ENCODE results near the gene FXYD4.

FXYD4 gene

DNA sequence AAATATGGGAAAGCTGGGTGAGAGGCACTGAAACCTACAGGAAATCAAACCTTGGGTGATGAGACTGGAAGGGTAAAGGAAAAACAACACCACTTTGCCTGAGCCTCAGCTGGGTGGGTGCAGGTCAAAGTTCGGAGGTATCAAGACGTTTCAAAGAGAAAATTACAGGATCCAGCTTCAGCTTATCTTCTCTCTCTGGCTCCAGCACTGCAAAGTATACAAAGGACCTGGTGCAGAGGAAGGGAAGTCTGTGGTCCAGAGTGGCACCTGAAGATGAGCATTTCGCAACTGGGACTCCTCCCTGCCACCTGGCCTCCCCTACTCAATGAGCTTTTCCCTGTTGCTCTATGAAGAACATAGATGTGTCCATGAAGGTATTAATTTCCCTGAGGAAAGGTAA is 6.4 kb upstream of the FXYD4 start:
- H3K4me3 ChIP-seq (ENCODE audit: insufficient read depth in 1 of 2, low read depth in 1 of 2, low read length in 2 of 2) = no peak overlapping the region
- H3K4me2 ChIP-seq (ENCODE audit: low read length, poor library complexity, severe bottlenecking) = no peak overlapping the region
- no peak overlapping the region for H2BK5ac ChIP-seq (ENCODE audit: low read depth, low read length, poor library complexity, severe bottlenecking)
- no peak overlapping the region for H3K4ac ChIP-seq (ENCODE audit: low read depth in 1 of 2, low read length in 2 of 2)
- H2BK120ac ChIP-seq (ENCODE audit: low read depth, low read length) = no peak overlapping the region
- no peak overlapping the region for H4K91ac ChIP-seq (ENCODE audit: low read length)
- peaks cover 0 to 10% of the 10 kb centered on the region in 2 experiments for H3K27me3 ChIP-seq (ENCODE audit: control insufficient read depth in 1 of 2, insufficient read depth in 1 of 2, low read length in 2 of 2)
- no peak overlapping the region for H3K23ac ChIP-seq (ENCODE audit: low read length in 2 of 2)
- no peak for DNase-seq
- no peak overlapping the region for H3K18ac ChIP-seq (ENCODE audit: low read depth in 1 of 2, low read length in 2 of 2)
- H3K79me1 ChIP-seq (replicated peaks; ENCODE audit: low read length, poor library complexity, severe bottlenecking) = no peaks in the 10 kb centered on the region
- no CpG with 5 or more reads among the region's 3 CpGs for WGBS
- H2BK12ac ChIP-seq (ENCODE audit: low read length in 2 of 2) = no peak overlapping the region
- H3K36me3 ChIP-seq (ENCODE audit: control insufficient read depth in 1 of 2, insufficient read depth in 2 of 2, low read depth in 1 of 2, low read length in 2 of 2) = no peaks in the 10 kb centered on the region
- H3K27ac ChIP-seq (ENCODE audit: low read length, poor library complexity, severe bottlenecking) = no peak overlapping the region
- H2AFZ ChIP-seq (ENCODE audit: low read depth, low read length) = no peak overlapping the region
- no peak overlapping the region for H2AK5ac ChIP-seq (ENCODE audit: low read length, severe bottlenecking)
- H3K14ac ChIP-seq (ENCODE audit: low read length in 2 of 2) = no peak overlapping the region
- H4K8ac ChIP-seq (ENCODE audit: low read length) = no peak overlapping the region
- no peak overlapping the region for H2BK15ac ChIP-seq (ENCODE audit: low read depth, poor library complexity, severe bottlenecking)
- no peak overlapping the region for H3K9ac ChIP-seq (ENCODE audit: low read length)
- no peaks in the 10 kb centered on the region for H3K9me3 ChIP-seq (ENCODE audit: control insufficient read depth, low read length)
- H3K4me1 ChIP-seq (ENCODE audit: control insufficient read depth, insufficient read depth, low read depth, low read length) = peaks cover 11% of the 10 kb centered on the region

GRCh38 chr10:43369921-43370320 is 1.5 kb upstream of the FXYD4 start:
- no peaks in the 10 kb centered on the region for H3K9me3 ChIP-seq (ENCODE audit: control insufficient read depth, low read length)
- H3K4ac ChIP-seq (ENCODE audit: low read depth in 1 of 2, low read length in 2 of 2) = no peak overlapping the region
- H3K4me2 ChIP-seq (ENCODE audit: low read length, poor library complexity, severe bottlenecking) = no peak overlapping the region
- H4K8ac ChIP-seq (ENCODE audit: low read length) = no peak overlapping the region
- H3K9ac ChIP-seq (ENCODE audit: low read length) = no peak overlapping the region
- H3K36me3 ChIP-seq (ENCODE audit: control insufficient read depth in 1 of 2, insufficient read depth in 2 of 2, low read depth in 1 of 2, low read length in 2 of 2) = no peaks in the 10 kb centered on the region
- no peak overlapping the region for H2AK5ac ChIP-seq (ENCODE audit: low read length, severe bottlenecking)
- no peak overlapping the region for H2BK15ac ChIP-seq (ENCODE audit: low read depth, poor library complexity, severe bottlenecking)
- no peak overlapping the region for H2BK12ac ChIP-seq (ENCODE audit: low read length in 2 of 2)
- no peaks in the 10 kb centered on the region for H3K79me1 ChIP-seq (replicated peaks; ENCODE audit: low read length, poor library complexity, severe bottlenecking)
- H3K4me1 ChIP-seq (ENCODE audit: control insufficient read depth, insufficient read depth, low read depth, low read length) = no peaks in the 10 kb centered on the region
- no peak overlapping the region for H3K27ac ChIP-seq (ENCODE audit: low read length, poor library complexity, severe bottlenecking)
- H3K4me3 ChIP-seq (ENCODE audit: insufficient read depth in 1 of 2, low read depth in 1 of 2, low read length in 2 of 2) = no peak overlapping the region
- no peak for DNase-seq
- no peak overlapping the region for H3K14ac ChIP-seq (ENCODE audit: low read length in 2 of 2)
- H2AFZ ChIP-seq (ENCODE audit: low read depth, low read length) = no peak overlapping the region
- no peak overlapping the region for H3K23ac ChIP-seq (ENCODE audit: low read length in 2 of 2)
- H2BK120ac ChIP-seq (ENCODE audit: low read depth, low read length) = no peak overlapping the region
- no peak overlapping the region for H3K18ac ChIP-seq (ENCODE audit: low read depth in 1 of 2, low read length in 2 of 2)
- no peak overlapping the region for H2BK5ac ChIP-seq (ENCODE audit: low read depth, low read length, poor library complexity, severe bottlenecking)
- WGBS = 96% methylated on average over 4 of the region's 4 CpGs
- H4K91ac ChIP-seq (ENCODE audit: low read length) = no peak overlapping the region
- peaks cover 0 to 3% of the 10 kb centered on the region in 2 experiments for H3K27me3 ChIP-seq (ENCODE audit: control insufficient read depth in 1 of 2, insufficient read depth in 1 of 2, low read length in 2 of 2)

- Histone ChIP-seq H2BK5ac (ENCODE audit: low read depth, low read length, poor library complexity, severe bottlenecking) (no peak overlapping the region), H3K79me1 (replicated peaks; ENCODE audit: low read length, poor library complexity, severe bottlenecking) (no peaks in the 10 kb centered on the region), H3K27me3 (ENCODE audit: control insufficient read depth in 1 of 2, insufficient read depth in 1 of 2, low read length in 2 of 2) (peaks cover 0 to 5% of the 10 kb centered on the region in 2 experiments), H3K4ac (ENCODE audit: low read depth in 1 of 2, low read length in 2 of 2) (no peak overlapping the region), H3K14ac (ENCODE audit: low read length in 2 of 2) (no peak overlapping the region), H2BK15ac (ENCODE audit: low read depth, poor library complexity, severe bottlenecking) (no peak overlapping the region), H3K4me2 (ENCODE audit: low read length, poor library complexity, severe bottlenecking) (no peak overlapping the region), H2BK12ac (ENCODE audit: low read length in 2 of 2) (no peak overlapping the region), H3K23ac (ENCODE audit: low read length in 2 of 2) (no peak overlapping the region), H3K27ac (ENCODE audit: low read length, poor library complexity, severe bottlenecking) (no peak overlapping the region), H2AFZ (ENCODE audit: low read depth, low read length) (no peak overlapping the region), H3K4me3 (ENCODE audit: insufficient read depth in 1 of 2, low read depth in 1 of 2, low read length in 2 of 2) (no peak overlapping the region), H2AK5ac (ENCODE audit: low read length, severe bottlenecking) (no peak overlapping the region), H4K8ac (ENCODE audit: low read length) (no peak overlapping the region), H3K4me1 (ENCODE audit: control insufficient read depth, insufficient read depth, low read depth, low read length) (no peaks in the 10 kb centered on the region), H3K9ac (ENCODE audit: low read length) (no peak overlapping the region), H3K18ac (ENCODE audit: low read depth in 1 of 2, low read length in 2 of 2) (no peak overlapping the region), H4K91ac (ENCODE audit: low read length) (no peak overlapping the region), H3K9me3 (ENCODE audit: control insufficient read depth, low read length) (no peaks in the 10 kb centered on the region), H2BK120ac (ENCODE audit: low read depth, low read length) (no peak overlapping the region), H3K36me3 (ENCODE audit: control insufficient read depth in 1 of 2, insufficient read depth in 2 of 2, low read depth in 1 of 2, low read length in 2 of 2) (no peaks in the 10 kb centered on the region)
- DNase-seq = no peak
- 91% methylated on average over 8 of the region's 9 CpGs for WGBS
Measured at GRCh38 chr10:43370671-43371215, 693 bp upstream of the FXYD4 start.

DNA sequence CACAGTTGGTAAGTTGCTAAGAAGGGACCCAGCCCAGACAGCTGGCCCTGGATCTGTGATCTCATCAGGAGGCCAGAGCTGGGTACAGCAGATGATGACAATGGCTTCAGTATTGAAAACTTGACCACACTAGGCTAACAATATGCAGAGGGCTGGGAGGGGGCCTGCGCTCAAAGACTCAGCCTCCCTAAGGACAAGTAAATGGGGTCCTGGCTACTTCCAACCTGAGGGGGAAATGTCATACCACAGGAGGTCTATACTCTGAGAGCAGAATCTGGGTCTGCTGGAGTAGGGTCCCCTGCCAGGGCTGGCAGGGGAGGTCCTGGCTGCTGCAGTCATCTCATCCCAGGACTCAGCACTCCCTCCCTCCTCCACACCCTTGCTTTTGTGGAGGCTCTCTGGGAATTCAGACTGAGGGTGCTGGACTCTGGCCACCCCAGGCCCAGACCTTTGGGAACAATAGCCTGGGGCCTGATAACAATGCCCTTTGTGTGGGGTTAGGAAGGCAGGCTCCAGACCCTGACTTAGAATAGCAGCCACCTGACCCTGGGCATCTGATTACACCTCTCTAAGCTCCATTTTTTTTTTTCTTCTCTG is 1.4 kb downstream of the FXYD4 start:
- Histone ChIP-seq H3K4me1 (ENCODE audit: control insufficient read depth, insufficient read depth, low read depth, low read length) (peaks cover 3% of the 10 kb centered on the region), H3K9me3 (ENCODE audit: control insufficient read depth, low read length) (no peaks in the 10 kb centered on the region), H3K27ac (ENCODE audit: low read length, poor library complexity, severe bottlenecking) (no peak overlapping the region), H3K4me2 (ENCODE audit: low read length, poor library complexity, severe bottlenecking) (no peak overlapping the region), H3K9ac (ENCODE audit: low read length) (no peak overlapping the region), H2BK15ac (ENCODE audit: low read depth, poor library complexity, severe bottlenecking) (no peak overlapping the region), H3K36me3 (ENCODE audit: control insufficient read depth in 1 of 2, insufficient read depth in 2 of 2, low read depth in 1 of 2, low read length in 2 of 2) (no peaks in the 10 kb centered on the region), H2BK120ac (ENCODE audit: low read depth, low read length) (no peak overlapping the region), H3K79me1 (replicated peaks; ENCODE audit: low read length, poor library complexity, severe bottlenecking) (no peaks in the 10 kb centered on the region), H3K27me3 (ENCODE audit: control insufficient read depth in 1 of 2, insufficient read depth in 1 of 2, low read length in 2 of 2) (peaks cover 0 to 5% of the 10 kb centered on the region in 2 experiments), H4K91ac (ENCODE audit: low read length) (no peak overlapping the region), H4K8ac (ENCODE audit: low read length) (no peak overlapping the region), H3K4me3 (ENCODE audit: insufficient read depth in 1 of 2, low read depth in 1 of 2, low read length in 2 of 2) (no peak overlapping the region), H3K23ac (ENCODE audit: low read length in 2 of 2) (no peak overlapping the region), H2AK5ac (ENCODE audit: low read length, severe bottlenecking) (no peak overlapping the region), H2AFZ (ENCODE audit: low read depth, low read length) (no peak overlapping the region), H2BK5ac (ENCODE audit: low read depth, low read length, poor library complexity, severe bottlenecking) (no peak overlapping the region), H3K14ac (ENCODE audit: low read length in 2 of 2) (no peak overlapping the region), H3K4ac (ENCODE audit: low read depth in 1 of 2, low read length in 2 of 2) (no peak overlapping the region), H2BK12ac (ENCODE audit: low read length in 2 of 2) (no peak overlapping the region), H3K18ac (ENCODE audit: low read depth in 1 of 2, low read length in 2 of 2) (no peak overlapping the region)
- 100% methylated on average over 1 of the region's 1 CpG for WGBS
- DNase-seq = no peak
